HEK293T (cell line): ENCODE data around the gene DGLUCY.
A peak's percentile ranks its signal among the peaks of the same experiment; 100 is the strongest.

Experiments used
- CTBP1 ChIP-seq: fragments of 450-650 bp; IDR thresholded peaks from 2 replicates; pipeline ENCODE4 v1.6.1; 2016; ENCODE audit warnings: borderline replicate concordance
- FOXM1 ChIP-seq: fragments of 450-650 bp; IDR thresholded peaks from 2 replicates; pipeline ENCODE4 v1.6.1; 2017; ENCODE audit warnings: mild to moderate bottlenecking, borderline replicate concordance
- HDGF ChIP-seq: fragments of 450-650 bp; IDR thresholded peaks from 2 replicates; pipeline ENCODE4 v1.6.1; 2017; ENCODE audit warnings: antibody characterized with exemption, borderline replicate concordance
- L3MBTL2 ChIP-seq: fragments of 450-650 bp; conservative IDR thresholded peaks from 2 replicates; pipeline ENCODE4 v1.6.1; 2016; ENCODE audit warnings: mild to moderate bottlenecking
- SUZ12 ChIP-seq: fragments of 450-650 bp; IDR thresholded peaks from 2 replicates; pipeline ENCODE4 v1.6.1; 2016; ENCODE audit warnings: mild to moderate bottlenecking
- TF ChIP-seq, protein P1 (sequence below): fragments of 450-650 bp; IDR thresholded peaks from 2 replicates; pipeline ENCODE4 v1.6.1; 2016

DNA sequence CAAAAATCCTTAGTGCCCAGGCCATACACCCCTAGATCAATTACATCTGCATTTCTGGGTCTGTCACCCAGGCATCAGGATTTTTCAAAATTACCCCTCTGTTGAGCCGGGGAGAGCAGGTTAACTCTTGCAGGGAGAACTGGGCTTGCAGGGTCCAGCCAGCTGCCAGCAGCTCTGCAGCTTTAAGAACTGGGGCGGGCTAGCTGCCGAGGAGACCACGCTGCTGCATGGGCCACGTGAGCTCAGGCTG lies at the start of gene DGLUCY:
- TF ChIP-seq SUZ12 (no peak), L3MBTL2 (peak; percentile 80; the same call in 1 of the 2 replicates), HDGF (no peak), CTBP1 (no peak), FOXM1 (no peak)
- TF ChIP-seq, protein P1, sequence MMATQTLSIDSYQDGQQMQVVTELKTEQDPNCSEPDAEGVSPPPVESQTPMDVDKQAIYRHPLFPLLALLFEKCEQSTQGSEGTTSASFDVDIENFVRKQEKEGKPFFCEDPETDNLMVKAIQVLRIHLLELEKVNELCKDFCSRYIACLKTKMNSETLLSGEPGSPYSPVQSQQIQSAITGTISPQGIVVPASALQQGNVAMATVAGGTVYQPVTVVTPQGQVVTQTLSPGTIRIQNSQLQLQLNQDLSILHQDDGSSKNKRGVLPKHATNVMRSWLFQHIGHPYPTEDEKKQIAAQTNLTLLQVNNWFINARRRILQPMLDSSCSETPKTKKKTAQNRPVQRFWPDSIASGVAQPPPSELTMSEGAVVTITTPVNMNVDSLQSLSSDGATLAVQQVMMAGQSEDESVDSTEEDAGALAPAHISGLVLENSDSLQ, result no peak
